Caco-2 (cell line): ENCODE results near the gene SLC26A3. TPM values are rescaled to one million over a fixed set of nuclear protein-coding genes. Genes with fewer than 3 reads are reported as not detected.

Experiments
- BruUV-seq: library from RNA; stranded (reverse); fragments of 400-500 nt; replicated peaks from 2 replicates; lab custom pipeline; 2021; lab: Mats Ljungman, UMichigan
- CTCF ChIA-PET: fragments of 300-600 bp; sonication (Branson Sonifier 250); formaldehyde crosslinking; loops from one replicate; lab custom pipeline; 2022; ENCODE audit warnings: antibody characterized with exemption; lab: Charles Lee
- POLR2A ChIA-PET: fragments of 300-600 bp; sonication (Branson Sonifier 250); formaldehyde crosslinking; loops from one replicate; lab custom pipeline; 2022; ENCODE audit warnings: antibody characterized with exemption; lab: Charles Lee
- DNase-seq, 2 experiments: peaks; one replicate each; pipeline versions ENCODE4 v3.0.0 to v3.0.0-alpha.2; 2020 to 2022
- H3K27me3 ChIP-seq: replicated peaks from 2 replicates; pipeline ENCODE4 v1.6.0; 2011; ENCODE audit warnings: low read length; ENCODE audit not compliant: control insufficient read depth, insufficient read depth
- H3K36me3 ChIP-seq: 2 replicates; pipeline ENCODE4 v1.5.1; 2011; ENCODE audit warnings: low read length; ENCODE audit not compliant: control insufficient read depth, insufficient read depth
- H3K4me1 ChIP-seq: fragments of 250-450 bp; sonication (Bioruptor Pico); 2 replicates; pipeline ENCODE4 v1.5.1; 2020; ENCODE audit warnings: mild to moderate bottlenecking
- H3K4me3 ChIP-seq: 2 replicates; pipeline ENCODE4 v1.5.1; 2011; ENCODE audit warnings: low read depth, mild to moderate bottlenecking, control low read depth, low read length
- H3K9me3 ChIP-seq: fragments of 250-450 bp; sonication (Bioruptor Pico); 2 replicates; pipeline ENCODE4 v1.5.1; 2020; ENCODE audit warnings: mild to moderate bottlenecking, moderate library complexity
- H3K27ac Mint-ChIP-seq: one replicate; pipeline ENCODE4 v1.8.0; 2022; ENCODE audit warnings: mixed read lengths; ENCODE audit not compliant: unreplicated experiment
- H3K27me3 Mint-ChIP-seq: one replicate; pipeline ENCODE4 v1.8.0; 2022; ENCODE audit warnings: mixed read lengths; ENCODE audit not compliant: insufficient read depth, unreplicated experiment
- H3K36me3 Mint-ChIP-seq: one replicate; pipeline ENCODE4 v1.8.0; 2022; ENCODE audit warnings: mild to moderate bottlenecking, mixed read lengths; ENCODE audit not compliant: insufficient read depth, unreplicated experiment
- H3K4me1 Mint-ChIP-seq: one replicate; pipeline ENCODE4 v1.8.0; 2022; ENCODE audit warnings: low read depth, mixed read lengths; ENCODE audit not compliant: unreplicated experiment
- H3K4me3 Mint-ChIP-seq: one replicate; pipeline ENCODE4 v1.8.0; 2022; ENCODE audit warnings: mild to moderate bottlenecking, moderate library complexity, mixed read lengths; ENCODE audit not compliant: unreplicated experiment
- H3K9me3 Mint-ChIP-seq: one replicate; pipeline ENCODE4 v1.8.0; 2022; ENCODE audit warnings: mixed read lengths; ENCODE audit not compliant: unreplicated experiment
- intact Hi-C: fragments of 100-400 bp; cut with micrococcal nuclease; formaldehyde crosslinking; loops from one replicate; pipeline ENCODE4 v1.10.0; 2022; ENCODE audit not compliant: unreplicated experiment
- total RNA-seq: library from RNA; stranded (reverse); gene quantifications from 2 replicates; pipeline ENCODE4 v1.2.3, GENCODE V29; 2022
- TF ChIP-seq, protein P1 (sequence below), 2 experiments: fragments of 200-600 bp in 1 of 2; IDR thresholded peaks; 1 replicate in 1 of 2; 2 replicates in 1 of 2; pipeline versions ENCODE4 v1.5.1 to v1.8.0; 2011 to 2022; ENCODE audit warnings: antibody characterized with exemption in 1 of 2, control low read depth in 1 of 2, inconsistent platforms in 1 of 2, low read depth in 1 of 2, low read length in 1 of 2, mild to moderate bottlenecking in 1 of 2, moderate library complexity in 1 of 2; ENCODE audit not compliant: insufficient read depth in 1 of 2, severe bottlenecking in 1 of 2, unreplicated experiment in 1 of 2

The SLC26A3 gene
- total RNA-seq, 1 experiment from 2014 or later, result 2.0 TPM

DNA sequence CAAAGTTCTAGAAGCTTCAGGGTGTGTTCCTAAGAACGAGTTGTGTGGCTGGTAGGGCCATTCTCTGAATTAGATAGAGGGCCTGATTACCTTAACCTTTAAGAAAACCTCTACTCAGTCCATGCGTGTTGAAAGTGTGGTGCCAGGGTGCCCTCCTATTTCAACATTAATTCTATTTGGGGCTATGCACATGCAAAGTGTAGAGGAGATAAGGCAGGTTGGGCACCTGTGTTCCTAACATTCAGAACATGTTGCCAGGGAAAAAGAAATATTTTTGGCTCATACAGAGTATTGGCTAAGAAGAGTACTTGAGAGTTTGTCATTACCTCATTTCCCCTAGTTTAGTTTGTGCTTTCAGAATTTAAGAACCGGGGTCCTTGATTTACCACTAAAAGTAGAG lies 20.6 kb downstream of the SLC26A3 start:
- intact Hi-C loops, result no loop called here
- POLR2A ChIA-PET, result no interaction called here
- H3K27me3 Mint-ChIP-seq, result no peaks in the 10 kb centered on the region
- TF ChIP-seq, protein P1, sequence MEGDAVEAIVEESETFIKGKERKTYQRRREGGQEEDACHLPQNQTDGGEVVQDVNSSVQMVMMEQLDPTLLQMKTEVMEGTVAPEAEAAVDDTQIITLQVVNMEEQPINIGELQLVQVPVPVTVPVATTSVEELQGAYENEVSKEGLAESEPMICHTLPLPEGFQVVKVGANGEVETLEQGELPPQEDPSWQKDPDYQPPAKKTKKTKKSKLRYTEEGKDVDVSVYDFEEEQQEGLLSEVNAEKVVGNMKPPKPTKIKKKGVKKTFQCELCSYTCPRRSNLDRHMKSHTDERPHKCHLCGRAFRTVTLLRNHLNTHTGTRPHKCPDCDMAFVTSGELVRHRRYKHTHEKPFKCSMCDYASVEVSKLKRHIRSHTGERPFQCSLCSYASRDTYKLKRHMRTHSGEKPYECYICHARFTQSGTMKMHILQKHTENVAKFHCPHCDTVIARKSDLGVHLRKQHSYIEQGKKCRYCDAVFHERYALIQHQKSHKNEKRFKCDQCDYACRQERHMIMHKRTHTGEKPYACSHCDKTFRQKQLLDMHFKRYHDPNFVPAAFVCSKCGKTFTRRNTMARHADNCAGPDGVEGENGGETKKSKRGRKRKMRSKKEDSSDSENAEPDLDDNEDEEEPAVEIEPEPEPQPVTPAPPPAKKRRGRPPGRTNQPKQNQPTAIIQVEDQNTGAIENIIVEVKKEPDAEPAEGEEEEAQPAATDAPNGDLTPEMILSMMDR (IDR thresholded peaks at IDR 0.05; ENCODE audit: insufficient read depth in 1 of 2, low read depth in 1 of 2, low read length in 1 of 2, severe bottlenecking in 1 of 2, unreplicated experiment in 1 of 2), result no peak
- no peak overlapping the region for H3K4me3 Mint-ChIP-seq
- Histone ChIP-seq H3K4me3 (no peak overlapping the region), H3K9me3 (no peaks in the 10 kb centered on the region), H3K27me3 (no peaks in the 10 kb centered on the region), H3K4me1 (peaks cover 13% of the 10 kb centered on the region), H3K36me3 (no peaks in the 10 kb centered on the region; the same call in 1 of the 2 replicates)
- CTCF ChIA-PET, result no interaction called here
- DNase-seq, result no peak
- no TSS peak for BruUV-seq
- H3K9me3 Mint-ChIP-seq, result no peaks in the 10 kb centered on the region
- H3K4me1 Mint-ChIP-seq, result peaks cover 11% of the 10 kb centered on the region
- H3K27ac Mint-ChIP-seq, result no peak overlapping the region
- H3K36me3 Mint-ChIP-seq, result no peaks in the 10 kb centered on the region

DNA sequence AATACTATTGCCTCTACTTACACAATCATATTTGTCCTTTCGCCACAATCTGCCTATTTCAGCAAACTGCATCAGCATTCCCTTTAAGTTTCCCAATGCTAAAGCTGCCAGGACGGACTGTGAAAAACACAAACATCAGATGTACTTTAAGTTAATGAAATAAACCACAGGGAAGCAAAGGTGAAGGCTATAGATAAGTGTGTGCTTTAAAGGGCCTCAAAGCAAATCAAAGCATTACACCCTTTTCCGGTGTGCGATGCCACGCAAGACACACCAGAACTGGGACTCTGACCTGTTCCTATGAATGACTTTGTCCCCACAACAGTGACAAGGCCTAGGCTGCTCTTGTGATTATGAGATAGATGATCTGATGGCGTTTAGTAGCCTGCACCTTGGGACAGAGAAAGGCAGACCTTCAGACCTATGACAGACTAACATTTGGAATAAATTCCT lies 23.4 kb downstream of the SLC26A3 start:
- peak; percentile 15 to 68 for DNase-seq
- Histone ChIP-seq H3K4me1 (peaks cover 13% of the 10 kb centered on the region), H3K4me3 (no peak overlapping the region), H3K27me3 (no peaks in the 10 kb centered on the region), H3K36me3 (no peaks in the 10 kb centered on the region; the same call in 1 of the 2 replicates), H3K9me3 (no peaks in the 10 kb centered on the region)
- no peaks in the 10 kb centered on the region for H3K36me3 Mint-ChIP-seq
- no peaks in the 10 kb centered on the region for H3K9me3 Mint-ChIP-seq
- peaks cover 11% of the 10 kb centered on the region for H3K4me1 Mint-ChIP-seq
- peak overlapping the region; percentile 49 for H3K27ac Mint-ChIP-seq
- no TSS peak for BruUV-seq
- POLR2A ChIA-PET, result no interaction called here
- TF ChIP-seq, protein P1 (IDR thresholded peaks at IDR 0.05; ENCODE audit: insufficient read depth in 1 of 2, low read depth in 1 of 2, low read length in 1 of 2, severe bottlenecking in 1 of 2, unreplicated experiment in 1 of 2), result no peak
- intact Hi-C loops, result loop anchor here (2.0 kb wide), 1 partner anchor 19 kb away; no protein-coding TSS in a partner anchor
- no peak overlapping the region for H3K4me3 Mint-ChIP-seq
- no peaks in the 10 kb centered on the region for H3K27me3 Mint-ChIP-seq
- CTCF ChIA-PET, result no interaction called here

DNA sequence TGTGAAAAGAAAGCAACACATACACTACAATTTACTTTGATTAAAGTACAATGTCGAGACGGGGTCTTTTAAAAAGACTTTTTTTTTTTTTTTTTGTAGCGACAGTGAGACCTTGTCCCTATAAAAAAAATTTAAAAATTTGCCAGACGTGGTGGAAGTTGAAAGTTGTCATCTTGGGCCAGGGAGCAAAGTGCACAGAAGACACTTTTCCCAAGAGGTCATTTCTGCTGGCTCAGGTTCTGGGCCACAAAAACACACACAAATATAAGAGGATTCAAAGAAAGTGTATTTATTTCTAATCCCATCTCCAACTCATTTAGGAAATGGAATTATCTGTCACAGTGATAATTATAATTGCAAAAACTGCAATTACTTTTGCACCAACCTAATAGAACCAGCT lies 24.7 kb downstream of the SLC26A3 start:
- TF ChIP-seq, protein P1 (IDR thresholded peaks at IDR 0.05; ENCODE audit: insufficient read depth in 1 of 2, low read depth in 1 of 2, low read length in 1 of 2, severe bottlenecking in 1 of 2, unreplicated experiment in 1 of 2), result no peak
- Mint-ChIP-seq H3K4me3 (no peak overlapping the region), H3K36me3 (no peaks in the 10 kb centered on the region), H3K27me3 (no peaks in the 10 kb centered on the region), H3K27ac (no peak overlapping the region), H3K9me3 (no peaks in the 10 kb centered on the region), H3K4me1 (peaks cover 11% of the 10 kb centered on the region)
- no peak for DNase-seq
- POLR2A ChIA-PET, result no interaction called here
- CTCF ChIA-PET, result interaction anchor here (1.2 kb wide), 1 partner anchor 96 kb away, joined by 6 read pairs; no protein-coding TSS in a partner anchor
- Histone ChIP-seq H3K9me3 (no peaks in the 10 kb centered on the region), H3K27me3 (no peaks in the 10 kb centered on the region), H3K4me3 (no peak overlapping the region), H3K36me3 (no peaks in the 10 kb centered on the region; the same call in 1 of the 2 replicates), H3K4me1 (peaks cover 13% of the 10 kb centered on the region)
- intact Hi-C loops, result loop anchor here (2.0 kb wide), 1 partner anchor 21 kb away; no protein-coding TSS in a partner anchor
- BruUV-seq, result no TSS peak
